Smooth muscle cell of bladder (primary cell): ENCODE results near the gene SZT2. TPM values are rescaled to one million over a fixed set of nuclear protein-coding genes. Genes with fewer than 3 reads are reported as not detected.

Experiments used
- total RNA-seq: library from RNA; depleted of rRNA; stranded (reverse); fragments of >200 nt; gene quantifications from 2 replicates; pipeline ENCODE4 v1.2.3, GENCODE V29; 2014

Gene SZT2
- total RNA-seq: 19.2 and 28.7 TPM in 2 replicates

GRCh38 chr1:43389326-43390313 lies at the start of gene SZT2, which contains the start of gene MED8:
Gene SZT2 (plus strand): TSS chr1:43389899. CDS start chr1:43389969, 70 bp downstream.
Gene MED8 (minus strand): TSS chr1:43389800. CDS start chr1:43389764, 36 bp downstream.

GRCh38 chr1:43358746-43359693 lies 30.7 kb upstream of the SZT2 start, which contains the start of gene CDC20:
Gene CDC20 (plus strand): TSS chr1:43358981. CDS start chr1:43359216, 235 bp downstream.

GRCh38 chr1:43367904-43368645 lies 21.6 kb upstream of the SZT2 start, which contains the start of gene ELOVL1:
Gene ELOVL1 (minus strand): TSS chr1:43368011. CDS start chr1:43365609, 2,402 bp downstream.

GRCh38 chr1:43453442-43454269 lies 64.0 kb downstream of the SZT2 start, which contains the start of gene HYI:
Gene HYI (minus strand): TSS chr1:43453931. CDS start chr1:43453793, 138 bp downstream.

Other genes starting within 250 kb of the SZT2 start
- gene EBNA1BP2, start 217.6 kb upstream of the SZT2 start, total RNA-seq: 65.0 and 70.4 TPM in 2 replicates
- gene CFAP57, start 217.6 kb upstream of the SZT2 start, total RNA-seq: 0.28 TPM in 2 replicates
- not detected in 2 replicates for gene TMEM125, start 119.9 kb upstream of the SZT2 start, total RNA-seq
- not detected in 2 replicates for gene C1orf210, start 104.3 kb upstream of the SZT2 start, total RNA-seq
- 0.14 and 1.2 TPM in 2 replicates for gene TIE1, start 88.9 kb upstream of the SZT2 start, total RNA-seq
- not detected in 2 replicates for gene MPL, start 52.1 kb upstream of the SZT2 start, total RNA-seq
- 6.7 and 8.7 TPM in 2 replicates for gene CDC20, start 30.9 kb upstream of the SZT2 start, total RNA-seq
- 43.7 and 48.6 TPM in 2 replicates for gene ELOVL1, start 21.9 kb upstream of the SZT2 start, total RNA-seq
- 64.2 and 86.8 TPM in 2 replicates for gene MED8, start 99 bp upstream of the SZT2 start, total RNA-seq
- gene HYI, start 64.0 kb downstream of the SZT2 start, total RNA-seq: 26.6 and 42.8 TPM in 2 replicates
- gene PTPRF, start 141.0 kb downstream of the SZT2 start, total RNA-seq: 34.4 and 42.6 TPM in 2 replicates